Heart left ventricle (tissue), 13 donors: ENCODE data around the gene NOSTRIN.

ENCODE experiments used
- POLR2A ChIP-seq, 2 donors: fragments of 450-650 bp; IDR thresholded peaks; one replicate each; pipeline ENCODE4 v1.6.1; 2017; ENCODE audit warnings: antibody characterized with exemption in 2 of 2, mild to moderate bottlenecking in 2 of 2, moderate library complexity in 2 of 2
- TF ChIP-seq, protein P1 (sequence below), 12 donors: fragments of 200-600 bp; sonication (generic) in 4 of 12; IDR thresholded peaks; one replicate each; pipeline versions ENCODE4 v1.5.0 to v1.8.0; 2018 to 2022; ENCODE audit warnings: antibody characterized with exemption in 12 of 12, mild to moderate bottlenecking in 5 of 12
- donor health status: ischemic (EF 13 %, LVEDD 7.1; RV severe dilation, severe dysfunction).
- donor health status: DM: no; HTN: yes; CAD: no.
- donor health status: DM: no; HTN: no; CAD: no.
- donor health status: ischemic (EF 25% LVEDD 6.9; RV normal size, moderate dysfunction).
- donor health status: ischemic (EF 25% LVEDD 5.7; RV mildly dilated, moderate dysfunction).
- donor health status: ischemic (EF 35%, LVEDD 5.7; RV mildly dilated, moderate dysfunction).
- donor health status: nonischemic (EF 11% LVEDD 7.7; RV severe dilation, severe dysfunction).
- donor health status: DM: yes; HTN: yes; CAD: no.
- donor health status: PGD.
- donor health status: ischemic (EF 29% LVEDD 5.4; RV normal size, mild dysfunction).
- donor health status: nonischemic (EF 23%, LVEDD 6.1; RV moderate dilation, normal function).

DNA sequence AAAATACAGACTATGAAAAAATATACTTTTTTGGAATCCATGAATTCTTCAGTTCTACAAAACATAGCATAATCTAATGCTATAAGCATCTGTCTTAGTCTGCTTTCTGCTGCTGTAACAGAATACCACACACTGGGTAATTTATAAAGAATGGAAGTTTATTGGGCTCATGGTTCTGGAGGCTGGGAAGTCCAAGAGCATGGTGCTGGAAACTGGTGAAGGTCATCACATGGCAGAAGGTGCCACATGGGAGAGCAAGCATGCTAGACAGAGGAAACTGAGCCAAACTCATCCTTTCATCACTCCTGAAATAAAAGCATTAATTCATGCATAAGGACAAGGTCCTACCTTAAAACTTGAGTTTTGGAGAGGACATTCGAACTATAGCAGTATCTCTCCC lies 26.6 kb upstream of the NOSTRIN start:
- TF ChIP-seq POLR2A (IDR thresholded peaks at IDR 0.05) = no peak
- TF ChIP-seq, protein P1, sequence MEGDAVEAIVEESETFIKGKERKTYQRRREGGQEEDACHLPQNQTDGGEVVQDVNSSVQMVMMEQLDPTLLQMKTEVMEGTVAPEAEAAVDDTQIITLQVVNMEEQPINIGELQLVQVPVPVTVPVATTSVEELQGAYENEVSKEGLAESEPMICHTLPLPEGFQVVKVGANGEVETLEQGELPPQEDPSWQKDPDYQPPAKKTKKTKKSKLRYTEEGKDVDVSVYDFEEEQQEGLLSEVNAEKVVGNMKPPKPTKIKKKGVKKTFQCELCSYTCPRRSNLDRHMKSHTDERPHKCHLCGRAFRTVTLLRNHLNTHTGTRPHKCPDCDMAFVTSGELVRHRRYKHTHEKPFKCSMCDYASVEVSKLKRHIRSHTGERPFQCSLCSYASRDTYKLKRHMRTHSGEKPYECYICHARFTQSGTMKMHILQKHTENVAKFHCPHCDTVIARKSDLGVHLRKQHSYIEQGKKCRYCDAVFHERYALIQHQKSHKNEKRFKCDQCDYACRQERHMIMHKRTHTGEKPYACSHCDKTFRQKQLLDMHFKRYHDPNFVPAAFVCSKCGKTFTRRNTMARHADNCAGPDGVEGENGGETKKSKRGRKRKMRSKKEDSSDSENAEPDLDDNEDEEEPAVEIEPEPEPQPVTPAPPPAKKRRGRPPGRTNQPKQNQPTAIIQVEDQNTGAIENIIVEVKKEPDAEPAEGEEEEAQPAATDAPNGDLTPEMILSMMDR (IDR thresholded peaks at IDR 0.05) = no peak
